ENCODE results near the gene COL13A1.

DNA sequence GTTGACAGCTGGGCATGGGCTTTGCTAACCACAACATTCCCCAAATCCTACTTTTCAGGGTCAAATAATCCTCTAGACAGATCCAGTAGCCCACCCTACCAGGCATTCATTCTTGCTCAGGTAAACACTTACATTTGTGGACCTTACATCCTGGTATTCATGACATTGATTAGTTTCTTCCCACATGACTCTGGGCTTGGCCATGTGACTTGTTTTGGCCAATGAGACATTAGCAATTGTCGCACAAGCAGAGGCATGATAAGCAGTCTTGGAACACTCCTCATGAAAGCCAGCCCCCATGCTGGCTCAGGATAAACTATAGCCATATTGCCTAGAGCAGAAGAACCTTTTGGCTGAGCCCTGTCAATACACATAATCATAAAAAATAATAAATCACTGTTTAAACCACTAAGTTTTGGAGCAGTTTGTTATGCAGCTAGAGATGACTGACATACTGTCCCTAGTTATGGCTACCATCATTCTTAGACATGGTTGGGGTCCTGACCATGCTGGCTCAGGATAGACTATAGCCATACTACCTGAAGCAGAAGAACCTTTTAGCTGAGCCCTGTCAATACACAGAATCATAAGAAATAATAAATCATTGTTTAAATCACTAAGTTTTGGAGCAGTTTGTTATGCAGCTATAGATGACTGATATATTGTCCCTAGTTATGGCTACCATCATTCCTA, 6.3 kb upstream of the COL13A1 start:
- TF ChIP-seq CTCF (IDR thresholded peaks at IDR 0.05; ENCODE audit: low read depth, low read length), result no peak
- TF ChIP-seq, protein P1, sequence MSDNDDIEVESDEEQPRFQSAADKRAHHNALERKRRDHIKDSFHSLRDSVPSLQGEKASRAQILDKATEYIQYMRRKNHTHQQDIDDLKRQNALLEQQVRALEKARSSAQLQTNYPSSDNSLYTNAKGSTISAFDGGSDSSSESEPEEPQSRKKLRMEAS (IDR thresholded peaks at IDR 0.05; ENCODE audit: low read depth, low read length), result no peak
- no peak for TF ChIP-seq POLR2A (IDR thresholded peaks at IDR 0.05; ENCODE audit: extremely low read depth, insufficient read length)
